T-helper 2 cell (primary cell): ENCODE measurements around the gene RELCH.
"Not testable (repeated sequence)": the region's sequence is repeated elsewhere in the genome, so short reads cannot be mapped to it uniquely, and the experiment has no call there.

Experiments
- DNase-seq, 5 experiments: peaks; one replicate each; pipeline versions ENCODE4 v3.0.0 to v3.0.0-alpha.2; 2012 to 2022
- total RNA-seq, 2 donors: gene quantifications; one replicate each; lab custom pipeline; 2026; lab: John Stamatoyannopoulos, UW

The RELCH gene, protein sequence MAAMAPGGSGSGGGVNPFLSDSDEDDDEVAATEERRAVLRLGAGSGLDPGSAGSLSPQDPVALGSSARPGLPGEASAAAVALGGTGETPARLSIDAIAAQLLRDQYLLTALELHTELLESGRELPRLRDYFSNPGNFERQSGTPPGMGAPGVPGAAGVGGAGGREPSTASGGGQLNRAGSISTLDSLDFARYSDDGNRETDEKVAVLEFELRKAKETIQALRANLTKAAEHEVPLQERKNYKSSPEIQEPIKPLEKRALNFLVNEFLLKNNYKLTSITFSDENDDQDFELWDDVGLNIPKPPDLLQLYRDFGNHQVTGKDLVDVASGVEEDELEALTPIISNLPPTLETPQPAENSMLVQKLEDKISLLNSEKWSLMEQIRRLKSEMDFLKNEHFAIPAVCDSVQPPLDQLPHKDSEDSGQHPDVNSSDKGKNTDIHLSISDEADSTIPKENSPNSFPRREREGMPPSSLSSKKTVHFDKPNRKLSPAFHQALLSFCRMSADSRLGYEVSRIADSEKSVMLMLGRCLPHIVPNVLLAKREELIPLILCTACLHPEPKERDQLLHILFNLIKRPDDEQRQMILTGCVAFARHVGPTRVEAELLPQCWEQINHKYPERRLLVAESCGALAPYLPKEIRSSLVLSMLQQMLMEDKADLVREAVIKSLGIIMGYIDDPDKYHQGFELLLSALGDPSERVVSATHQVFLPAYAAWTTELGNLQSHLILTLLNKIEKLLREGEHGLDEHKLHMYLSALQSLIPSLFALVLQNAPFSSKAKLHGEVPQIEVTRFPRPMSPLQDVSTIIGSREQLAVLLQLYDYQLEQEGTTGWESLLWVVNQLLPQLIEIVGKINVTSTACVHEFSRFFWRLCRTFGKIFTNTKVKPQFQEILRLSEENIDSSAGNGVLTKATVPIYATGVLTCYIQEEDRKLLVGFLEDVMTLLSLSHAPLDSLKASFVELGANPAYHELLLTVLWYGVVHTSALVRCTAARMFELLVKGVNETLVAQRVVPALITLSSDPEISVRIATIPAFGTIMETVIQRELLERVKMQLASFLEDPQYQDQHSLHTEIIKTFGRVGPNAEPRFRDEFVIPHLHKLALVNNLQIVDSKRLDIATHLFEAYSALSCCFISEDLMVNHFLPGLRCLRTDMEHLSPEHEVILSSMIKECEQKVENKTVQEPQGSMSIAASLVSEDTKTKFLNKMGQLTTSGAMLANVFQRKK
- total RNA-seq, result 90.4 to 108 reads per million in 2 donors

DNA sequence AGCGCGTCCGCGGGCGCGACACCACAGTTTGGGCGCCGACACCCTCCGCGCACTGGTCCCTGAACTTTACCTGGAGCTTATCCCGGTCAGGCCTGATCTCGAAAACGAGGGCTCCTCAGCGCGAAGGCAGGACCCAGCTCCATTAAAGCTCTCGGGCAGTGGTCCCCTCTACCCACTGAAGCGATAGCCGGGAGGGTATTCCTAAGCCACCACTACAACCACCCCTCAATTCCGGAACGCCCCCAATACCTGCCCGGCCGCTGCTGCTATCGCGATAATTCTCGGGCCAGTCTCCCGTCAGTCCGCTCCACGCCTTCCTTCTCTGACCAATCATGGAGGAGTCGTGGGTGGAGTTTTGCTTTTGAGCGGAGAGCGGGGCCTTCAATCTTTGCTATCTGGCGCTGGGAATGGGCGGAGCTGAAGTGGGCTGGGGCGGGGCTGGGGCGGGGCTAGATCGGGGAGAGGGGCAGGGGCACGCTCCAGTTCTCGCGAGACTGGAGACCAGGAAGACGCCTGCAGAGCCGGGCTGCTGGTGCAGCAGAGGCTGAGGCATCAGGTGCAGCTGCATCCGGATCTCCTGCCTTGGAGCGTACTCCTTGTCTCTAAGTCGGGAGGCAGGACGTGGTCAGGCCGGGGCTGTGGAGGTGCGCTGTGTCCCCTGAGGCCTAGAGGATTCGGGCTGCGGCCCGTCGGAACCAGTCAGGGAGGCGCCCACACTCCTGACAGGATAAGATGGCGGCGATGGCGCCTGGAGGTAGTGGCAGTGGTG lies at the start of gene RELCH, which contains the start of gene PIGN:
RELCH (plus strand) TSS at position 482 of the 769 bp plus-strand sequence; CDS start at position 733, 251 bp downstream.
PIGN (minus strand) TSS at position 283 of the 769 bp plus-strand sequence. CDS start 25,703 bp downstream, outside the sequence.
- peak; percentile 82 to 99 (median 92) for DNase-seq

DNA sequence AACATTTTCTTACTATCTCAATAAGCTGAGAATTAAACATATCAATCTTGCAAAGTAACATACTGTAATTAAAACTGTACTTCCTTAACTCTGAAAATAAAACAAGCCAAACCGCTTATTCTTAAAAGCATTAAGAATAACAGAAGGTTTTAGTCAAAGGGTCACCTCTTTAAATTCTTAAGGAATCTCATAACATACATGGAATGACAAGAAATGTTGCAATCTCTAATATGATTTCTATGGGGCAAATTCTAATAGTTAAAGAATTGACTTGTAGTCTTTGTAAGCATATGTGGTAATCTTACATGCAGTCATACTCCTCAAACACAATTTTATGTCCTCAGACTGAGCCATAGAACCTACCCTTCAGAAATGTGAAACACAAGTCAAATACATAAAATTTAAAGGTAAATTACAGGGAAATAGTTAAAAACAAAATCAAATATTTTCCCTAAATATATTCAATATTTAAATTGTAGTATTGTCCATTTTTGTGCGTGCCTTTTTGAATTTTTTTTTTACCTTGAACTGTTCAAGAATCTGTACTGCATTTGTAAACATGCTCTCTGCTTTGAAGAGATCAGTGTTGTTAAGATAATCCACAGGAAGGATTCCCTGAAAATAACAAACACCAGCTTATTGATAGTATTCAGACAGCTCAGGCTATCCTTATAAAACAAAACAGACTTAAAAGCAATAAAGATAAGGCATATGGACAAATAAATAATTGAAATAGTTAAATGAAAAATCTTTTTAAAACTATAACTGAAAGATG lies 48.4 kb upstream of the RELCH start:
- no peak for DNase-seq

DNA sequence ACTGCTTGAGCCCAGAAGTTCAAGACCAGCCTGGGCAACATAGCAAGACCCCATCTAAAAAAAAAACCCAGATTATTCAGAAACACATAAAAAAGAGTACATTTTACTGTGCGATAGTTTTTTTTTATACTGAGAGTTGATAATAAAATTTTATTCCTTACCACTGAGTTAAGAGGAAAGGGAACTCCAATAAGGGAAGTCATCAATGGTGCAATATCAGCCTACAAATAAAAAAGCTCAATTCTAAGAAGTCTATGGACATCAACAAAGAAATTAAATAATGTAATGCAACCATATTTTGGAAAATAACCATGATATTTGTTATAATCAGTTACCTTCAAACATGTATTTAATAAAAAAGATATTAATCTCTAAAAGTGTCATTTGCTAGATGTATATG lies 46.8 kb upstream of the RELCH start:
- DNase-seq, result no peak

DNA sequence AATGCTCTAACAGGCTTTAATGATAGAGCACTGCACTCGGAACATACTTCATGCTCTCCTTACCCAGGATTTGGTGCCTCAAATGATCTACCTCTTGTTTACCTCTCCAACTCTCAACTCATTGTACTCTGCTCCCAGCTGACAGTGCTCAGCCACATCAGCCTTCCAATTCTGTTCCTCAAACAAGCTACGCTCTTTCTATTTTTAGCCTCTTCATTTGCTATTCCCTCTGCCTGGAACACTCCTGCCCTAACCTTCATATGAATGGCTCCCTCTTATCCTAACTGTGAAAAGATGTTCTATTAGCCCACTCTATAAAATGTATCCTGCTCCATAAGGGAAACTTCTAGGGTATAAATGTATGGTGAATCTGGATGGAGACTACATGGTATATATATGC lies 42.7 kb upstream of the RELCH start:
- no peak for DNase-seq

- no peak for DNase-seq
Observed at GRCh38 chr18:62151068-62151771, 35.8 kb upstream of the RELCH start.

GRCh38 chr18:62152844-62153243 lies 34.2 kb upstream of the RELCH start:
- no peak for DNase-seq

- DNase-seq, result no peak
Observed at GRCh38 chr18:62157843-62158242, 29.2 kb upstream of the RELCH start.

DNA sequence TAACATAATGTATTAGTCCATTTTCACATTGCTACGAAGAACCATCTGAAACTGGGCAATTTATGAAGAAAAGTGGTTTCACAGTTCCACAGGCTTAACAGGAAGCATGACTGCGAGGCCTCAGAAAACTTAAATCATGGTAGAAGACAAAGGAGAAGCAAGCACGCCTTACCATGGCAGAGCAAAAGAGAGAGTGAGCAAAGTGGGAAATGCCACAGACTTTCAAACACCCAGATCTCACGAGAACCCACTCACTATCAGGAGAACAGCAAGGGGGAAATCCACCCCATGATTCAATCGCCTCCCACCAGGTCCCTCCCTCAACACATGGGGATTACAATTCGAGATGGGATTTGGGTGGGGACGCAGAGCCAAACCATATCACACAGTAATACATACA lies 22.7 kb upstream of the RELCH start:
- no peak for DNase-seq

DNA sequence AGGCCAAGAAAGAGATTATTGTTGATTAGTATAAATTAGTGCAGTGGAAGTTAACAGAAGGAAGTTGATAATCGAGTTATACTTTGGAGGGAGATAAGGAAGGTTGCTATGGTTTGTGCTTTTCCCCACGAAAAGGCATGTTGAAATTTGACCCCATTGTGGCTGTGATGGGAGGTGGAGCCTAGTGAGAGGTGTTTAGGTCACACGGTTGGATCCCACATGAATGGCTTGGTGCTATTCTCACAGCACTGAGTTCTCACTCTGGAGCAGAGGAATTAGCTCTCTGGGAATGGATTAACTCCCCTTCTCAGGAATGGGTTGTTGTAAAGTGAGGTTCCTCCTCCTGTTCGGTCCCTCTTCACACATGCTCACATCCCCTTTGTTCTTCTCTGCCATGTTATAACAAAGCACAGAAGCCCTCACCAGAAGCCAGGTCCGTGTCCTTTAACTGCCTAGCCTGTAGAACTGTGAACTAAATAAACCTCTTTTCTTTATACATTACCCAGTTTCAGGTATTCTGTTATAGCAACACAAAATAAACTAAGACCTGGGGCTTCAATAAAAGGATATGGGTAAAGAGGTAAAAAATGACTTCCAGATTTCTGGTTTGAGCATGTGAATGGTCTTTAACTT lies 22.1 kb upstream of the RELCH start:
- DNase-seq, result no peak

DNA sequence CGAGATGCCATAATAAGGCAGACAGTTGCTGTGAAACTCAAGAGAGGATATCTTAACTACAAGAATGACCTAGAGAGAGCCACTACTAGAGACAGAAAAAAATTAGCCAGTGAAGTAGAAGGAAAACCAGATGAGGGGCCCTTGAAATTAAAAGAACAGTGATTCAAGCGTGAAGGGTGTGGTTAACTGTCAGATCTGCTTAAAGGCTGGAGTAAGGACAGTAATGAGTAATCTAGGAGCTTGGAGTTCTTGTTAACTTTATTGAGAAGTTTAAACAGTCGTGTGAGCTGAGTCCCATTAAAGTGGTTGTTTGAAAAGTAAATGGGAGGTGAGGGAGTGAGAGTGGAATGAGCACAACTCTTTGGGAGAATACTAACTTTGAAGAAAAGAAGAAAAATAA lies 21.5 kb upstream of the RELCH start:
- DNase-seq, result no peak

- not testable (repeated sequence) for DNase-seq
Observed at GRCh38 chr18:62166524-62166923, 20.5 kb upstream of the RELCH start.

- no peak for DNase-seq
Observed at GRCh38 chr18:62170857-62171256, 16.2 kb upstream of the RELCH start.

DNA sequence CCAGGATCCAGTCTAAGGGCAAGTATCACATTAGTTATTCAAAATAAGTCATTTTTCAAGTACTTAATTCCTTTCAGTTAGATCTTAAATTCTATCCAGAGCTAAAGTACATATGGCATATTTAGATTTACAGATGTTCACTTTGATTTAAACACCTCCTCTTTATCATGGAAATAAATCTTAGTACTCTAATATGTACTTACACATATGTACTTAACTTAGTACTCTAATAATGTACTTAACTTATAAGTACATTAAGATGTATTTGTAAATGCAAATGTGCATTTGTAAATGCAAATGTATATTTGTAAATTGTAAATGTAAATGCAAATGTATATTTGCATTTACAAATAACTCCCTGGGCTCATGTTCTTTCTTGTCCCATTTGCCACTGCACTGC lies 14.8 kb upstream of the RELCH start:
- no peak for DNase-seq

DNA sequence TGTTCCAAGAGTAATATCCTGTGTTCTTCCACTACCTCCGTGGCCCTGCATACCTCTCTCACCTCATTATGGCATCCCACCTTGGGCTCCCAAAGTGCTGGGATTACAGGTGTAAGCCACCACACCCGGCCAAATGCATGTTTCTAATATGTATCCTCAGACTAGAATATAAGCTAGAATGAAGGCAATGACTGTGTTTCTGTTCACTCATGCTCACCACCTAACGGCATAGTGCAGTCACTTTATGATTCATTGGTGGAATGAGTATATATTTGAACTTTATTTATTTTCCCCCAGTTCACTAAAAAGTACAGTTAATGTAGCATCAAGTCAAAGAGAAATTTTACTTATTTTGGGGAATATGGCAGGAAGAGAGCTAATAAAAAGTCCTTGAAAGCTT lies 11.5 kb upstream of the RELCH start:
- peak in 1 of 5 experiments; percentile 8 for DNase-seq

- DNase-seq, result no peak
Observed at GRCh38 chr18:62177271-62177670, 9.8 kb upstream of the RELCH start.

DNA sequence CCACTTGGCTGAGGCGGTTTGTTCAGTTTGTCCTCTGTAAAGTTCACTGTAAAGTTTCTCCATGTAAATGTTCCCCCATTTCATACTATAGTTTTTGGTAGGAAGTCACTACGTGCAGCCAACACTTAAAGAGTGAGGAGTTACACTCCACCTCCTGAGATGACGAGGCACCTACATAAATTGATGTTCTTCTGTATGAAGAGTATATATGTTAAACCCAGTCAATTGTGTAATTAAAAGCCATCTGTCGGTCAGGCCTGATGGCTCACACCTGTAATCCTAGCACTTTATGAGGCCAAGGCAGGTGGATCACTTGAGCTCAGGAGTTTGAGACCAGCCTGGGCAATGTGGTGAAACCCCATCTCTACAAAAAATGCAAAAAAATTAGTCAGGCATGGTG lies 7.8 kb upstream of the RELCH start:
- DNase-seq, result no peak

GRCh38 chr18:62182220-62182619 lies 4.8 kb upstream of the RELCH start:
- DNase-seq, result no peak

GRCh38 chr18:62183578-62184195 lies 3.4 kb upstream of the RELCH start:
- peak in 3 of 5 experiments; percentile 13 to 71 (median 19) for DNase-seq

DNA sequence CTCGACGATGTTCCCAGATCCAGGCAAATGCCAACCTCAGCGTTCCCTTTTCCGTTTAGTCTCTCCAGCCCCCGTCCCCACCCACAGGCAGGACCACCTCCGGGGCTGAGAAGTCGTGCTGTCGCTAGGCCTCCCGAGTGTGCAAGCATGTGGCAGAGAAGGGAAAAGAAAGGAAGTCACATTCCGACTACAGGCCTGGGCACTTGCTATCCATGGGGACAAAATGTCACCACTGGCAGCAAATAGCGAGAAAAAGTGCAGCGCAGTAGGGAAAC lies 619 bp upstream of the RELCH start:
- peak in 1 of 5 experiments; percentile 1 for DNase-seq
